Gastrocnemius medialis (tissue), 4 donors: ENCODE results near the gene FAR1.

Source experiments
- CTCF ChIP-seq, 5 experiments: fragments of 450-650 bp in 3 of 5; fragments of 200-600 bp in 2 of 5; sonication (generic) in 2 of 5; IDR thresholded peaks in 4 of 5; conservative IDR thresholded peaks in 1 of 5; 1 replicate in 4 of 5; 2 replicates in 1 of 5; pipeline ENCODE4 v1.5.1; 2016 to 2019; ENCODE audit warnings: antibody characterized with exemption in 5 of 5, mild to moderate bottlenecking in 3 of 5, moderate library complexity in 3 of 5
- POLR2A ChIP-seq, 2 donors: fragments of 450-650 bp; IDR thresholded peaks; one replicate each; pipeline ENCODE4 v1.6.1; 2017; ENCODE audit warnings: antibody characterized with exemption in 2 of 2, mild to moderate bottlenecking in 2 of 2, moderate library complexity in 2 of 2

GRCh38 chr11:13761250-13761649, 92.8 kb downstream of the FAR1 start:
- no peak for TF ChIP-seq CTCF (IDR thresholded peaks at IDR 0.05 in 4 of 5, conservative IDR thresholded peaks at IDR 0.05 in 1 of 5)
- TF ChIP-seq POLR2A (IDR thresholded peaks at IDR 0.05), result no peak
